ENCODE data around the gene CCDC8.

DNA sequence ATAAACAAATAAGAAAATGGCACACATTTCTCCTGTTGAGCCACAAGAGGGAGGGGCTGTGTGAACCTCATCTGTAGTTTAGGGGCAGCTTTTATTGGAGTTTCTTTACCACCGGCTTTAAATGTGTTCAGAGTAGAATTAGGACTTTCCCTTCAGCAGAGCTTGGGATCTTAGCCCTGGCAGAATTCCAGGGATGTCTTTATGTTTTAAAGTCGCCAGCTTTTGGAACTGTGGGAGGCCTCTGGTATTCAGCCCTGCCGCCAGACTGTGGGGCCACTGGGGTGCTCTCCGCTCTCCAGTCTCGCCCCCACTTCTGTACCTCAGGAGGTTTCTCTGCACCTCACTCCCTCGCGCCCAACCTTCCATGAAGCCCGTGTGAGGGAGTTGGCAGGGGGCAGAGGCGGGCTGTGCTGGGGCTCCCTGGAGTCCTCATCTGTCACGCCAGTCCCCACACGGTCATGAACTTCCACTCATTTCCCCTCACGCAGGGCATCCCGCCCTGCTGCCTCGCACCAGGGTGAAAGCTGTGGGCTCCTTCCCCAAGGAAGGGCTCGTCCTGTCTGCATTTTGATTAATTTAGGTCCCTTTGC lies 31.5 kb downstream of the CCDC8 start:
- TF ChIP-seq, protein P1, sequence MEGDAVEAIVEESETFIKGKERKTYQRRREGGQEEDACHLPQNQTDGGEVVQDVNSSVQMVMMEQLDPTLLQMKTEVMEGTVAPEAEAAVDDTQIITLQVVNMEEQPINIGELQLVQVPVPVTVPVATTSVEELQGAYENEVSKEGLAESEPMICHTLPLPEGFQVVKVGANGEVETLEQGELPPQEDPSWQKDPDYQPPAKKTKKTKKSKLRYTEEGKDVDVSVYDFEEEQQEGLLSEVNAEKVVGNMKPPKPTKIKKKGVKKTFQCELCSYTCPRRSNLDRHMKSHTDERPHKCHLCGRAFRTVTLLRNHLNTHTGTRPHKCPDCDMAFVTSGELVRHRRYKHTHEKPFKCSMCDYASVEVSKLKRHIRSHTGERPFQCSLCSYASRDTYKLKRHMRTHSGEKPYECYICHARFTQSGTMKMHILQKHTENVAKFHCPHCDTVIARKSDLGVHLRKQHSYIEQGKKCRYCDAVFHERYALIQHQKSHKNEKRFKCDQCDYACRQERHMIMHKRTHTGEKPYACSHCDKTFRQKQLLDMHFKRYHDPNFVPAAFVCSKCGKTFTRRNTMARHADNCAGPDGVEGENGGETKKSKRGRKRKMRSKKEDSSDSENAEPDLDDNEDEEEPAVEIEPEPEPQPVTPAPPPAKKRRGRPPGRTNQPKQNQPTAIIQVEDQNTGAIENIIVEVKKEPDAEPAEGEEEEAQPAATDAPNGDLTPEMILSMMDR (conservative IDR thresholded peaks at IDR 0.05 in 1 of 2, IDR thresholded peaks at IDR 0.05 in 1 of 2; ENCODE audit: extremely low read depth in 1 of 2, insufficient read depth in 1 of 2, low read depth in 1 of 2, low read length in 2 of 2) = no peak
- no peak for TF ChIP-seq EZH2 (IDR thresholded peaks at IDR 0.05; ENCODE audit: borderline replicate concordance, low read length)
